LHCN-M2 (cell line): ENCODE data around the gene VPS13D. TPM values are rescaled to one million over a fixed set of nuclear protein-coding genes. Genes with fewer than 3 reads are reported as not detected.

Experiments used
- DNase-seq: peaks from one replicate; pipeline ENCODE4 v3.0.0-alpha.2; 2012; ENCODE audit warnings: low read depth
- total RNA-seq: library from RNA; depleted of rRNA; stranded (reverse); fragments of >200 nt; gene quantifications from 2 replicates; pipeline ENCODE4 v1.2.3, GENCODE V29; 2014

Gene VPS13D
- total RNA-seq, 1 experiment from 2014 or later: 17.0 TPM

DNA sequence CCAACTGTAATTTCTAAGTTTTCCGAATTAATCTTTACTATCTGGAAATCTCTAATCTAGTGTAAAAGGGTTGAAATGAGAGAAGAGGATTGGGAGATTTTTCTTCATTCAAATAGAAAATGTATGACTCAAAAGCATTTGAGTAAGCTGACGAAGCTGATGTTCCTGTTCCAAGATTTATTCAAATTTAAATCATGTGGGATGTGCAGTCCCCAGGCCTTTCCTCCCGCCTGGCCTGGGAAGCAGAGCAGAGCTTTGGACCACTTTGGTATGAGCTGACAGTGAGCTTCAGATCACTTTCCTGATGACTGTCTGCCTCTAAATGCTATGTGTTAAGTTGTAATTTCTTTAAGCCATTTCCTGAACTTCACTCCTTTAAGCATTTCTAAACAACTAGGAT lies 196.2 kb downstream of the VPS13D start:
- no peak for DNase-seq

DNA sequence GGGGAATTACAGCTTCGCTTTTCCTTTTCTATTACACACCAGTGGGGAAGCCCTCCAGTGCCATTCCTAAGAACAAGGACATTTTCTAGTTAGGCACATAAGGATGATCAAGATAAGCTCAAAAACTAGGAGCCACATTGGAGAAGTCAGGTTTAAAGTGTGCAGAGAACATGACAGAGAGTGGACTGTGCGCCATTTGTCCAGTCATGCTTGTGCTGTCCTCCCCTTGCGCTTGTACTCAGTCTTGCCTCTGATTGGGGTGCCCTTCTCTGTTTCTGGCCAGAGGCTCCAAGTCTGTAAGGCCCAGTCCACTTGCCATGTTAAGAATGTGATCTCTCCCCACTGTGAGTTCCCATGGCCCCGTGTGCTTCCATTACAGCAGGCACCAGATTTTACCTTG lies 198.5 kb downstream of the VPS13D start:
- no peak for DNase-seq

DNA sequence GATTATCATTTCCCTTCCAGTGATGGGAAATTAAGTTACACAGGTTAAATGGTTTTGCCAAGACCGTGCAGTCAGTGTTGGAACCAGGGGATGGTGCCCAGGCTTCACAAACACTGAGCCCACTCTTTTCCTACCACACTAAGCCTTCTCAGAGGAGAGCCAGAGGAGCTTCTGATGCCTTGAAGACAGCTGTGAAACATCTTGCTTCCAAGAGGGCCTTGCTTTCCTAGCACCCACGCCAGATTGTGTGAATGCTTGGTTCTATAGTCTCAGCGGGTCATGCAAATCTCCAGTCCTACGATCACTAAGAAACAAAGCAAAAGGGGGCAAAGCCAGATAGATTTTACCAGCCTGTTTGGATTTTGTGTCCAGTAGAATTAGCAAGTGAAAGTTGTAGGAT lies 200.7 kb downstream of the VPS13D start:
- DNase-seq: no peak

DNA sequence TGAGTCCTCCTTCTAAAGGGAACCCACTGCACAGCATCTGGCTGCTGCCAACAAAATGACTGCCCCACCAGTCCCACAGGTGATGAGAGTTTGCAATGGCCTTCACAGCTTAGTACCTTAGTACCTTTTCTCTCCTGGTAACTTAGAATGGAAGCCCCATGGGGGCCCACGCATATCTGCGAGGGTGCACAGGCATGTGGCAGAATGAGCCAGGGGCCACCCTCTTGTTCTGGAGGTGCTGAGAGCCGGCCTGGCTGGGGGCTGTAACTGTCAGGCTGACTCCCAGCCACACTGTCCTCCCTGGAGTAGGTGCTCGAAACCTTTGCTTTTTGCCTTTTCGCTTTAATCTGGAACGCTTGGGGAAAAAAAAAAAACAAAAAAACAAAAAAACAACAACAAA lies 203.1 kb downstream of the VPS13D start:
- DNase-seq: no peak

DNA sequence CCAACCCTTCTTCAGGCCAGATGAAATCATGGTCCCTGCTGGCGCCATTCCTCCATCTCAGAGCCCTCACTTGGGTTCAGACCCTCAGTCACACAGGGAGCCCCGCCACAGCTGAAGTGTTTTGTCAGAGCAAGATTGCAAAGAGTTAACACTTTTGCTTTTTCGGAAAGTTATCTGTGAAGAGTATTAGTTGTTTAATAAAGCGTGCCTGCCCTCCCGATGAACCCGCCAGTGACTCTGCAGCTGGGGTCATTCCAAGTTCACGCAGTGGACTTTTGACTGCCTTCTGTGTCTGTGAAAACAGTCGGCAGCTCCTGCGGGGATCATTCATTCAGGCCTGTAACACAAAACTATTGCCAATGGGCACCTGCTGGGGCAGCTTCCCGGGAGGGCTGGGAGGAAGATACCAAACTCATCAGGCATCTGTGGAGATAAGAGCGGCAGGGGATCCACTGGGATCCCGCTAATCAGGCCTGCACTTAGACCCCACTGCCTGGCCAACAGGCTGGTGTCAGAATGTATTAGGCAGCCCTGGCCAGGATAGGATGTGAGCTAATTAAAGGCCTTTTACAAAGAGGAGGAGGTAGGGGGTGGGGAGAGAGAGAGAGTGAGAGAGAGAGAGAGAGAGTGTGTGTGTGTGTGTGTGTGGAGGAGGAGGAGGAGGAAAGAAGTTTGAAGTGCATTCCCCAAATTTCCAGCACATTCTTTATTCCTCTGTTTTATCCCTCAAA lies 203.7 kb downstream of the VPS13D start:
- DNase-seq: peak; percentile 18

DNA sequence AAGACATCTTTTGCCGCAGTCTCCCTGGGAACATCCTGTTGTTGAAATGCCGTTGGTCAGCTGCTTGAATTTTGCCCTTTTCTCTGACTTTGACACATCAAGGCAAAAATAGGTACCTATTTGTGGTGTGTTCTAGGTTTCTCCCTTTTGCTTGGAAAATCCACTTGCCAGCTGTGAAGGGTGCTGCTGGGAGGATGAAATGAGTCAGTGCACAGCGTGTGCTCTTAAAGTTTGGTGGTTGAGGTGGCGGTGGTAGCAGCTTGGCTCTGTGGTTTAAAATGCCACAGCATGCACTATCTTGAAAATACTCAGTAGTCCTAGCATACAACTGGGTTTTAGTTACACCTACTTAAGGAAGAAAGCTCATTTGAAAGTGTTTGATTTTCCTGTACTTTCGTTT lies 204.3 kb downstream of the VPS13D start:
- peak; percentile 92 for DNase-seq

DNA sequence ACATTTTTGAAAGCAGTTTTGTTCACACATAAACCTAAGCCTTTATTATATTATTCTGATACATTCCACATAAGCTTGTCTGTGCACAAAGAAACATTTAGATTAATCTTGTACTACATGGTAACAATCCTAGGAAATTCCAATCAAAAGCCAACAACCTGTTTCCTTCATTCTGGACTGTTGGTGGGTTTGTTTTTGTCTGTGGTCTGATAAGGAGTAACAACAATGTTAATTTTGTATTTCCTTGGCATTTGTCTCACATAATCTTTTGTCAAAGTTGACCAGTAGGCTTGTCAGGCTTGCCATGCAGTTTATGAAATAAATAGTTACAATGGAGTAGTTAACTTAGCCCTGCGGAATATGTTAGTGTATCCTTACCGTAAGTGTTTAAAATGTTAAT lies 204.9 kb downstream of the VPS13D start:
- DNase-seq: no peak

DNA sequence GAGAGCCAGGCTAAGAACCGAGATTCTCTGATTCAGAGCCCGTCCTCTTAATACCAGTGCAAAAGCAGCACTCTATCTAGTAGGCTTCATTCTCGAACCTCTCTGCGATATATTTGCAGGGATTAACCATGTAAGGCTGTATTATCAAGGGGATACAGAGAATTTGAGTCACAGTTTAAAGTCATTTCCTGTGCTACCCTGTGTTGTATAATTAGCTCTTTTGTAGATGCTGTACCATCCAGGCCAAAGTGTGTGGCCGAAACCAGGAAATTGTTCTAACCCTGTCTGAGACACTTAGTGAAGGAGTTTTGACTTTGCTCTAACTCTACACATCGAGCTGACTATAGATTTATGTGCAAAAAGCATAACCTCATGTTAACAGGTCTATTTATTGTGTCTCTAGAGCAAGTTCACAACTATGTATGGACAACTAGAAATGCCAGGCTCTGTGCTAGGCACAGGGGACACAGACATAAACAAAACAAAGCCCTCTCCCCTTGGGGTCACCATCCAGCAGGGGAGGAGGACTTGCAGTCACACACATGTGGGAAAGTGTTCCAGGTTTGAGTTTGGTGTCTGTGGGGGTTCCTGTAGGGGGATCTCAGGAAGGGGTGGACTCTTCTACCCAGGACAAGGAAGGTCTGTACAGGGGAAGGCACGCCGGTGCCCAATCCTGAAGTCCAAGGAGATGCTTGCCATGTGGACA lies 206.0 kb downstream of the VPS13D start:
- peak; percentile 41 for DNase-seq

DNA sequence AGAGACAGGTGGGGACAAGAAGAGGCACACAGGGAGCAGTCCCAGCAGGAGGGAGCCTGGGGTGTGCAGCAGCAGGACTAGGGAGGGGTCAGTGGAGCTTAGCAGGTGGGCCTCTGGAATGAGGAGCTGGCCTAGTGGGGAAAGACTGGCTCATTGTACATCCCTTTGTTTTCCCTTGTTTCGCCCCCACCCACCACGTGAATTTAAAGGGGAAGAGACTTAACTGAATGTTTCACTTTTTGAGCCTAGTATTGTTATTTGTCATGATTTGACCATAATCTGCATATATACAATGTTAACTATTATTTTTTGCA lies 206.5 kb downstream of the VPS13D start:
- DNase-seq: no peak

DNA sequence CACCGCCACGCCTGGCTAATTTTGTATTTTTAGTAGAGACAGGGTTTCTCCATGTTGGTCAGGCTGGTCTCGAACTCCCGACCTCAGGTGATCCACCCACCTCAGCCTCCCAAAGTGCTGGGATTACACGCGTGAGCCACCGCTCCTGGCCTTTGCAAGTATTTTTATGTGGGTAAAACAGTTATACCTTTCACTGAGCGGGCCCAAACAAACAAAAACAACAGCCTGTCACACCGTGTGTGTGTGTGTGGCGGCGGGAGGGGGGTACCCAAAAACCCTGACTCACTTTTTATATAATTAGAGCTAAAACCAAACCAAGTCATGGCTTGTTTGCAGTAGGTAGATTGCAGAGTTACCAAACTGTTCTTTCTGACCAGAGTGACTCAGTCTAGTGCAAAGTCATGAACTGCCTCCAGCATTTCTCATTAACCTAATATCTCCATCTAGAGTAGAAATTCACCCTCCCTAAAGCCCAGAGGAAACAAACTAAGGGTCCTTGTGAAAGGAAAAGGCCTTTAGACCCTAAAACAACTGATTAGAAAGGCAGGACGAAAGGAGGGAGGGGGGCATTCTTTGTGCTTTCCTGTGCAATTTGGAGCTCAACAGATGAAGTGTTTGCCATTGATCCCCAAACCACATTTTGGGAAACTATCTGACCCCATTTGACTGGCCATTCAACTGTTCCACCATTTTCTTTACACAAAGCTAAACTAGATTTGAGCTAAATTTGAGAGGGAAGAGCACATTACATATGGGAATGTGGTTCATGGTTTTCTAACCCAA lies 207.2 kb downstream of the VPS13D start:
- peak; percentile 78 for DNase-seq

DNA sequence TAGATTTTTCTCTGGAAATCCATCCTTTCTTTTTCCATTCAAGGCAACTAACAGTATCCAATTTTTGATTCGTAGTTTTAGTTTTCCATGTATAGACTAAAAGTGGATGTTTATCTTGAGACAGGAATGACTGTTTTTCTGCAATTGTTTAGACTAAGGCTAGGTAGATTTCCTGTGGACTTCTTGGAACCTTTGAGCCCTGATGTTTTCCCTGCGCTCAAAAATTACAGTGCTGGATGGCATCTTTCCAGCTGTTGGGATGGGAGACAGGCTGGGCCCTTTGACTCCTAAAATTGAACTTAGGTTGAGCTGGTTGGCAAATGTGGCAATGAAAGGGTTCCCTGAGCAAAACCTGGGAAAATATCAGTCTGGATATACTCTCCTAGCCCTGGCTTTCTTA lies 207.8 kb downstream of the VPS13D start:
- DNase-seq: no peak

DNA sequence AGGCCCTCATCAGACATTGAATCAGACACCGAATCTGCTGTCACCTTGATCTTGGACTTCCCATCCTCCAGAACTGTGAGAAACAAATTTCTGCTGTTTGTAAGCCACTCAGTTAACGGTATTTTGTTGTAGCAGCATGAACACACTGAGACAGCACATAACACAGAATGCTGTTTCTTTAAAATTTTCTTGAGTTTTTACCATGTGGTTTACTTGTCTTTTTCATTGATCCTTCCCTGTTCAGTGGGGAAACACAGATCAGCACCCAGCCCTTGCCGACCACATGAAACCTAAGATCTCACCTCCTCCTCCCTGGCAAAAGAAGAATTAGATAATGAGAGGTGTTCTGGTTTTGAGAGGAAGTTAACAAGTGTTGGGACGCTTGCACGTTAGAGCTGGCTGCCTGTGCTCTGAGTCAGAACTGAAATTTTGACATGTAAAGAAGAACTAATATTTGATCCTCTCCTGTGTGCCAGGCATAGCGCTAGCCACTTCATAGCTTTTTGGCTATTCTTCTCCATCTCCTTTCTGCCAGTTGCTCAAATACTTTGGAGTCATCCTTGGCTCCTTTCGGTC lies 208.6 kb downstream of the VPS13D start:
- no peak for DNase-seq

DNA sequence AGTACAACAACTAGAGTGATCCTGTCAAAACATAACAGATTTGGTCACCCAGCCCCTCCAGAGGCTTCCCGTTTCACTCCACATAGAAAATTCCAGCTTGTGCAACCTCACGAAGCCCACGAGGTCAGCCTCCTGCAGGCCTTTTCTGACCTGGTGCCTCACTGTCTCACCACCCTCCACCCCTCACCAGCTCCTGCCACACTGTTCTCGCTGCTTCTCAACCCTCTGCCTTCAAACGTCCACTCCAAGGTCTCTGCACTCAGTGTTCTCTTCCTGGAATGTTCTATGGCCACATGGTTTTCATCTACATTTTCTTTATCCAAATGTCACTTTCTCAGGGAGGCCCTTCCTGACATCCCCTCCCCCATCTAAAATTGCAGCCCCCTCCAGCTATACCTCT lies 209.2 kb downstream of the VPS13D start:
- no peak for DNase-seq

DNA sequence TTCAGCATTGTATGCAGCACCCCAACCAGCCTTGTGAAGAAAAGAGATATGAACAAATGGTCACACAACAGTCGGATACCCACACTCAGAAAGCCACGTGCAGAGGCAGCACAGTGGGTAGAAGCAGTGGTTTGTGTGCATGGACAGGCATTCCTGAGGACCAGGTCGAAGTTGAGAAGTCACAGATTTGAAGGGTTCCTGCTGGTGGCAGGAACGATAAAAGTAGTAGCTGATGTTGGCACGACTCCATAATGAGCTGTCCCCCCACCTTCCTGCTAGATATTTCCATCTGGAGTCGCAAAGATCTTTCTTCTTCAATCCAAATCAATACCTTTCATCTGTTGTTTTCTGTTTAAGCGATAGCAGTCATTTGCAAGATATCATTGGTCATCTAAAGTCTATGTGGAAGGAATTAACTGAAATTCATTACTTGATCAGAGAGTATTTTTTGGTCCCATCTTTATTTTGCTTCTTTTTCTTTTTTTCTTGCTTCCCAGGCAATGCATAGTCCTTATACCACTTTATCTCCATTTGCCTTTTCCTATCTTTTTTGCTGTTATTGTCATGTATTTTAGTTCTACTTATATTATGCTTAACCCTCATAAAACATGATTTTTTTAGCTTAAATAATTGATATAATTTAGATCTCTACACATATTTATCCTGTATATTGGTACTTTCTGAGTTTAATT lies 211.7 kb downstream of the VPS13D start:
- DNase-seq: no peak

DNA sequence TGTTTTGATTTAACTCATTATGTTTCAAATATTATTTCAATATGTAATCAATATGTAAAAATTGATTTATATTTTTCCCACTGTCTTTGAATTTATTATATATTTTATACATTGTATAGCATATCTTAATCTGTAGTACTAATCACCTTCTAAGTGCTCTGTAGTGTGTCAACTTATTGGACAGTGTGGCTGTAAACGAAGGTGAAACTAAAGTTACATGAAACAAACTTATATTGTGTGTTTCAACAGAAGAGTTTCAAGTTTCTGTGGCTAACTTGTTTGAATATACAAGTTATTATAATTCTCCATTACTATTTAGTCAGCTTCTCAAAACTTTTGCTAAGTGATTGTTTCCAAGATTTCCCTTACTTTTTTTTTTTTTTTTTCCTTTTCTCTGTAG lies 212.4 kb downstream of the VPS13D start:
- DNase-seq: no peak

DNA sequence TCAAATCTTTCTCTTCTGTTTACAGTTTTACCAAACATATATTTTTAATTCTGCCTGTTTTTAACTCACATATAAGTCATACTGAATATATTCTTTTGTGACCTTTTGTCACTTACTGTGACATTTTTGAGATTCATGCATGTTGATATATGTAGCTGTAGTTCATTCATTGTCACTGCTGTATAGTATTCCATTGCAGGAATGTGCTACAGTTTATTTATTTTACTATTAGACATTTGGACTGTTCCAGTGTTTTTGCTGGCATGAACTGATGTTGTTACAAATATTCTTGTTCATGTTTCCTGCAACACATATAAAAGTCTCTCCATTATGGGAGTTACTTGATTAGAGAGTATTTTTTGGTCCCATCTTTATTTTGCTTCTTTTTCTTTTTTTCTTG lies 213.3 kb downstream of the VPS13D start:
- DNase-seq: no peak

DNA sequence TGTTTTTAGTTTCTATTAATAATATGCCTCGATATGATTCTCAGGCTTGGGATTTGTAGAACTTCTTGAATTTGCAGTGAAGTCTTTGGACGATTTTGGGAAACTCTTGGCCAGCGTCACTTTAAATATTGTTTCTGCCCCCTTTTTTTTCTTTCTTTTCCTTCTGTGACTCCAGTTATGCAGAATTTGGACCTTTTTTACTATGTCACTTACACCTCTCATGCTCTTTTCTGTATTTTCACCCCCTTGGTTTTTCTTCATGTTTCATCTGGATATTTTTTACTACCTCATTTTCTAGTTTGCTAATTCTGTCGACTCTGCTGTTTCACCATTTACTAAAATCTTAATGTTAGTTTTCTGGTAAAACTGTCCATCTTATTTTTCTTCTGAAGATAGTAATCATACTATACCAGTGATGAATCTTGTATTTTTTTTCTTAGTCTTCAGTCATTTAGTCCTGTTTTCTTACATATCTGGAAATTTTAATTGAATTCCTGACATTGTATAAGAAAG lies 214.6 kb downstream of the VPS13D start:
- no peak for DNase-seq

DNA sequence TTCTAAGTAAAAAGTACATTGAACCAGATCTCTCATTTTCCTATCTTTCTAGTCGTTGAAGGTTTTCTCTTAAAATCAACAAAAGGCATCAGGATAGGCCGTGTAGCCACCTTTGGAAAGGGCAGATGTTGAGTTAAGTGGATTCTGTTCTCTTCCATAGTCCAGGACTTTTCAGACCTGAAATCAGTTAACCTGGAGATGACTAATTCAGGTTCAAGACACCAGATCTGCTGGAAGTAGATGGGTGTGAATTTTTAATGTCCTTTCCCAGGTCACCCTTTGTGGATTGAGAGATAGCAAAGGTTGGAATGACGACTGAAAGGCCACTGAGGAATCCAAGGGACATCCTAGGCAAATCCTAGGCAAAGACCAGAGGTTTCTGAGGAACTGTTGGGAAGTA lies 215.4 kb downstream of the VPS13D start:
- no peak for DNase-seq

DNA sequence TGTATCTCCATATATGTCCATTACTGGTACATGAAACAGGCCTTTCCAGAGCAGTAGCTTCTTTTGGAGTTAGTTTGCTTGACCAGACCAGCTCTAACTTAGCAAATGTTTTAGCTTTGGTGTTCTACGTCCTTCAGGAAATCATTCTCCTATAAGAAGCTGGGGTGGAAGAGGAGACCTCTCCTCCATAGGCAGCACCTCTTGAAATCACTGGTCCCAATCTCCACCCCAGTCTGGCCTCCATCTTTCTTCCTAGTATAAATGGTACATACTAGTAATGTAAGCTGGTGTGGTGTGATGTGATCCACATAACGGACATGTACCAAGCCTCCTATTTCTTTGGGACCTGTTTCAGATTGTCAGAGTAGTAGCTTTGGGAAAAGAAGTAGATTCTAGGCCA lies 216.8 kb downstream of the VPS13D start:
- DNase-seq: no peak

DNA sequence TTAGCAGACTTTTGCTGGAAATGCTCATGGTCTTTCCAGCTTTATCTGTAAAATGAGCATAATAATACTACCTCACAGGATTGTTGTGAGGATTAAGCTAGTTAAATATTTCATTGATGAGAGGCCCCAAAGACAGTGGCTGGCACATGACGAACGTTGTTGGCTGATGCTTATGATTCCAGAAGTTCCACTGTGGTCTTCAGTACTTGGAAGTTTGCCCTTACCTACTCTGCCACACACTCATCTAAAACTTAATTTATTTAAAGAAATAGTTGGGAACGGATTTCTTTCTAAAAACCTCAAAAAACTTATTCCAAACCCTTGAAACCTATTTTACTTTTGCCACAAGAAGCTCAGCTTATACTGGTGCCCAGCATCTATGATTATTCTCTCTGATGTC lies 217.5 kb downstream of the VPS13D start:
- peak; percentile 76 for DNase-seq

DNA sequence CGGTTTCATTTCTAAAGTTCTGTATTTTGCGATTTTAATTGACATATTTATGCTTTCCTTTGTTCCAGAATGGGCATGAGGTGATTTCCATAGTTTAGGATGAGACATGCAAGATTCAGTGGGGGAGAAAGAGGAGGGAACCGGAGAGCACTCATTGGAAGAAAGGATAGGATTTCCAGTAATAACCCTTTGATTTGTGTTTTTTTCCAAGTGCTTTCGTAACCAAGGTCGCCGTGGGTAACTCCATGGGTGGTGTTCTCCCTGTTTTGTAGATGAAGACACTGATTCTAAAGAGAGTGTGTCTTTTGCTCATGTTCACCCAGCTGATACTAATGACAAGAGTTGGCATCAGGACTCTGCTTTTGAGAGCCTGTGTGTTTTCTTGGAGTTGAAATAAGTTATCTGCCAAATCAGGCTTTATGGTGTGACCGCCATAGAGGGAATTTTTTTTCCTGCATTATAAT lies 218.1 kb downstream of the VPS13D start:
- DNase-seq: peak; percentile 65
